Nephron progenitor cell (in vitro differentiated cells): Measurements from ENCODE around the gene MYO18B.

Source experiments
- DNase-seq: peaks from one replicate; pipeline ENCODE4 v3.0.0; 2021
- H3K27ac Mint-ChIP-seq: 2 replicates; pipeline ENCODE4 v1.8.0; 2021; ENCODE audit warnings: mild to moderate bottlenecking, moderate library complexity, mixed read lengths
- H3K27me3 Mint-ChIP-seq: 2 replicates; pipeline ENCODE4 v1.8.0; 2021; ENCODE audit warnings: mild to moderate bottlenecking, low read depth, mixed read lengths; ENCODE audit not compliant: poor library complexity
- H3K36me3 Mint-ChIP-seq: 2 replicates; pipeline ENCODE4 v1.8.0; 2021; ENCODE audit warnings: low read depth, mixed read lengths
- H3K4me1 Mint-ChIP-seq: 2 replicates; pipeline ENCODE4 v1.8.0; 2021; ENCODE audit warnings: mixed read lengths
- H3K4me3 Mint-ChIP-seq: 2 replicates; pipeline ENCODE4 v1.8.0; 2021; ENCODE audit warnings: mild to moderate bottlenecking, moderate library complexity, mixed read lengths
- H3K9me3 Mint-ChIP-seq: 2 replicates; pipeline ENCODE4 v1.8.0; 2021; ENCODE audit warnings: mild to moderate bottlenecking, moderate library complexity, mixed read lengths
- CTCF ChIP-seq: fragments of 200-600 bp; sonication (generic); IDR thresholded peaks from 2 replicates; pipeline ENCODE4 v1.5.0; 2021; ENCODE audit warnings: antibody characterized with exemption

The MYO18B gene

GRCh38 chr22:25804676-25805075 is 62.7 kb downstream of the MYO18B start:
- Mint-ChIP-seq H3K27me3 (peaks cover 47% of the 10 kb centered on the region), H3K9me3 (no peaks in the 10 kb centered on the region), H3K4me3 (no peak overlapping the region), H3K36me3 (no peaks in the 10 kb centered on the region), H3K27ac (no peak overlapping the region), H3K4me1 (no peaks in the 10 kb centered on the region)
- no peak for DNase-seq
- TF ChIP-seq CTCF, result no peak

- Mint-ChIP-seq H3K4me3 (no peak overlapping the region), H3K4me1 (no peaks in the 10 kb centered on the region), H3K27ac (no peak overlapping the region), H3K9me3 (peaks cover 3% of the 10 kb centered on the region), H3K27me3 (peaks cover 45% of the 10 kb centered on the region), H3K36me3 (no peaks in the 10 kb centered on the region)
- no peak for DNase-seq
- TF ChIP-seq CTCF, result no peak
Measured at GRCh38 chr22:25806579-25806978, 64.6 kb downstream of the MYO18B start.

GRCh38 chr22:25814685-25815084 is 72.7 kb downstream of the MYO18B start:
- H3K4me3 Mint-ChIP-seq, result no peak overlapping the region
- H3K36me3 Mint-ChIP-seq, result no peaks in the 10 kb centered on the region
- peaks cover 3% of the 10 kb centered on the region for H3K9me3 Mint-ChIP-seq
- peaks cover 75% of the 10 kb centered on the region for H3K27me3 Mint-ChIP-seq
- H3K4me1 Mint-ChIP-seq, result no peaks in the 10 kb centered on the region
- no peak for DNase-seq
- H3K27ac Mint-ChIP-seq, result no peak overlapping the region
- no peak for TF ChIP-seq CTCF

GRCh38 chr22:25815561-25815960 is 73.6 kb downstream of the MYO18B start:
- no peak for DNase-seq
- H3K4me3 Mint-ChIP-seq, result no peak overlapping the region
- no peak overlapping the region for H3K27ac Mint-ChIP-seq
- H3K4me1 Mint-ChIP-seq, result no peaks in the 10 kb centered on the region
- TF ChIP-seq CTCF, result no peak
- H3K9me3 Mint-ChIP-seq, result peaks cover 9% of the 10 kb centered on the region
- peaks cover 72% of the 10 kb centered on the region for H3K27me3 Mint-ChIP-seq
- no peaks in the 10 kb centered on the region for H3K36me3 Mint-ChIP-seq

- no peak for TF ChIP-seq CTCF
- no peak overlapping the region for H3K27ac Mint-ChIP-seq
- DNase-seq, result no peak
- no peaks in the 10 kb centered on the region for H3K36me3 Mint-ChIP-seq
- H3K27me3 Mint-ChIP-seq, result peaks cover 80% of the 10 kb centered on the region
- peaks cover 15% of the 10 kb centered on the region for H3K9me3 Mint-ChIP-seq
- H3K4me3 Mint-ChIP-seq, result no peak overlapping the region
- H3K4me1 Mint-ChIP-seq, result no peaks in the 10 kb centered on the region
Measured at GRCh38 chr22:25816522-25817059, 74.6 kb downstream of the MYO18B start.

- H3K27ac Mint-ChIP-seq, result no peak overlapping the region
- no peak overlapping the region for H3K4me3 Mint-ChIP-seq
- H3K4me1 Mint-ChIP-seq, result no peaks in the 10 kb centered on the region
- TF ChIP-seq CTCF, result no peak
- no peak for DNase-seq
- H3K36me3 Mint-ChIP-seq, result no peaks in the 10 kb centered on the region
- peaks cover 21% of the 10 kb centered on the region for H3K9me3 Mint-ChIP-seq
- H3K27me3 Mint-ChIP-seq, result peaks cover 76% of the 10 kb centered on the region
Measured at GRCh38 chr22:25817092-25817943, 75.3 kb downstream of the MYO18B start.
